ENCODE measurements around the gene TDRKH.
"Not testable (repeated sequence)": the region's sequence is repeated elsewhere in the genome, so short reads cannot be mapped to it uniquely, and the experiment has no call there.

Gene TDRKH

DNA sequence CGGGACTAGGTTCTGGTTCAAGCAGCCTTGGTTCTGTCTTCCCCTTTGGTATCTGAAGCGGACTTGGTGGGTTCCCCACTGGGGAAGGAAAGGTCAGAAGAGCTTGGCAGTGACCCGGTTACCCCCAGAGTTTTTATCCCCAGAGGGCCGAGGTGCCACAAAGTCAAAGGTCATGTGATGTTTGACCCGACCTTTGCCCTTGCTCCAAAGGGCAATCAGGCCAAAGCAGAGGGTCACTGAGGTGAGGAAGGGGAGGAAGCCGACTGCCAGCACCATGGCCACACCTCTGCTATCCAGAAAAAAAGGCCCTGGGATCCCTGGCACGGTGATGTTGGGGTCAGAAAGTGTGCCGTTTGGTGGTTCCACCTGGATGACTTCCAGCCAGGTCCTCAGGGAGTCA is 10.5 kb upstream of the TDRKH start:
- DNase-seq, result no peak

DNA sequence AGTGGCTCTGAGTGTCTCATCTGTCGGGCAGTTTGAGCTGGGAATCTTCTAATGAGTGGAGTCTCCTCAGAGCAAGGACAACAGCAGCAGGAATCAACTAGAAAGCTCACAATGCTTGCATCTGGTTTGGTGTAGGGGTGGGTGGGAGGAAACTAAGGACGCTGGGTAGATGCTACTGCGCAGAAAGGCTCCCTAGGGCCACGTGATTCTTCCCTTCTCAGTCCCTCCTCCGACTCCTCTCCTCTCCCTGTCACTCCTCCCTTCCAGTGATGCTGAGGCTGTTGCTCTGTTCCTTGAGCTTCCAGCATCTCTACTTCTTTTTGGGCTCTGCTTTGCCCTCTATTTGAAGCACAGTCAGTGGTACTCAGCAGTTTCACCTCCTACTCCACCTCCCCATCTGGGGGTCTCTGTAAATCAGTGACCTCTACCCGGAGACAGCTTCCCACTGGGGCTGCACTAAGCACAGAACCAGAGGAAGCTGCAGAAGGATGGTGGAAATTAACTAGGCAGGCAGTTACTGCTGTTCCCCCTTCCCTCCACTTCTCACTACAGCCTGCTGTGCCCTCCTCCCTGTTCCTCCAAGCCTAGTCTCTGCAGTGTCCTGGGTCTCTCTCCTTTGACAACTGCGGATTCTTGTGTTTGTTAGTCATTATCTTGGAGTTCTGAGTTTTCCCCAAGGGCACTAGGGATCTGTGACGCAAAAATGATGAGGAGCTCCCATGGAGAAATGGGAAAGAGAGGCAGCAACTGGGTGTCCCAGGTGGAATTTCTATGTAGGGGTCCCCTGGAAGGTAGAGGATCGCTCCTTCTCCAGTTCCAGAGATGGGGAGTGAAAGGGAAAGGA is 9.1 kb upstream of the TDRKH start:
- no peak for DNase-seq

DNA sequence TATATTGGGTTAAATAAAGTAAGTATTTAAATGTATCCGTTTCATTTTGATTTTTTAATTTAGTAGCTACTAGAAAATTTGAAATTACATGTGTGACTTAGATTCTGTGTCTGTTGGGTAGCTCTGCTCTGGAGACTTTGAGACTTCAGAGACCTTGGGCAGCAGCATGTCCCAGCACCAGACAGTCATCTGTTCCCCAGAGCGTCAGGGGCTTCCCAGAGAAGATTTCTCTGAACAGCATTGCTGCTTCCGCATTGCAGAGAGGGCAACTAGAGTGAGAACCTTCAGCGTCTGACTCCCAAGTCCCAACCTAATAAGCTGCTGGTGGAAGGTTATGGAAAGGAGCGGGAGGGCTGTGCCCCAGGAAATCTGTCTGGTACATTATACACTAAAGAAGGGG is 8.3 kb upstream of the TDRKH start:
- DNase-seq, result no peak

DNA sequence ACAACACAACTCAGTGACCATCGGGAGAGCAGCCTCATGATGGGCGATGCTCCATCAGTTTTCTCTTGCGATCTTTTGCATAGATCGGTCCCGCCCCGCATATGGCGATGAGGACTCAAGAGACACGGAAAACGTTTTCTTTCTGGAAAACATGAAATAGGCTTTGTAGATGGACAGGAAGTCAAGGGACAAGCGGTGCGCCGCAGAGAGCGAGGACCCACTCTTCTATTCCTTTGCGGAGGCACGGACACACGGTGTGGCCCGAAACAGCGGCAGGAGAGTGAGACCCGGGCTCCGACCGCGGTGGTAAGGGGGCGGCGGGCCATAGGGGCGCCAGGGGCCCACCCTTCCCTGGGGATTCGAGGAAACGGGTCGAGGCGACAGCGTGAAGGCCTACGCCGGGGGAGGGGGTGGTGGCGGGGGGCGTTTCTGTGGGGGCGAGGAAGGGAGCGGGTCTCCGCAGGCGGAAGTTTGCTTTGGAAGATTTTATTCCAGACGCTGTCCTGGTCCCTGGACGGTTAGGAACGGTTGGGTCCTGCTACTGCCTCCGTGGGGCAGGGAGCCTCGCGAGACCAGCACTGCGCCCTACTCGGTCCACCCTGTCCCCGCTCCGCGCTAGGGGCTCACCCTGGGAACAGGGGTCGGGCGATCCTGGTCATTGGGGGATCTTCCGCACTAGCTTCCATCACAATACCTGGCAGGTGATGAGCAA is 796 bp upstream of the TDRKH start:
- no peak for DNase-seq

DNA sequence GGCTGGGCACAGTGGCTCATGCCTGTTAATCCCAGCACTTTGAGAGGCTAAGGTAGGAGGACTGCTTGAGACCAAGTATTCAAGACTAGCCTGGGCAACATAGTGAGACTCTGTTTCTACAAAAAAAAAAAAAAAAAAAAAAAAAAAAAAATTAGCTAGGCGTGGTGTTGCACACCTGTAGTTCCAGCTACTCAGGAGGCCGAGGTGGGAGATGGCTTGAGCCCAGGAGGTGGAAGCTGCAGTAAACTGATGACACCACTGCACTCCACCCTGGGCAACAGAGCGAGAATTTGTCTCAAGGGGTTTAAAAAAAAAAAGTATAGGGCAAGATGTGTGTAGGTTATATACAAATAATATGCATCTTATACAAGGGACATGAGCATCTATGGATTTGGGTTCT is 2.6 kb downstream of the TDRKH start:
- DNase-seq, result no peak

DNA sequence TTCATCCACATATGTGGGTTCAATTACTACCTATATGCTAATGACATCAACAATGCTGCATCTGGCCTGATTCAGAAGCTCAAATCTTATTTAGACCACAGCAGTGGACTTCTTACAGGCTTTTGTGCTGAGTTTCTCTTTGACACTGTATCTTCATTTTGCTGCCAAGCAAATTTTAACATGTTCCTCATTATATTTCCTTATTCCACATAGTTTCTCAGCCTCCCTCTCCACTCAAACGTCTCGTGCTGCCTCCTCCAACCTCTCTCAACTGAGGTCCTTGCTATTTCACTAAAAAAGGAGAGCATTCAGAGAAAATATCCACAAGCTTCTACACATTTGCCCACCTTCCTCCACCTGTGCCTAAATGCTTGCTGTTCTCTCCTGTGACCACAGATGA is 6.5 kb downstream of the TDRKH start:
- DNase-seq, result no peak

DNA sequence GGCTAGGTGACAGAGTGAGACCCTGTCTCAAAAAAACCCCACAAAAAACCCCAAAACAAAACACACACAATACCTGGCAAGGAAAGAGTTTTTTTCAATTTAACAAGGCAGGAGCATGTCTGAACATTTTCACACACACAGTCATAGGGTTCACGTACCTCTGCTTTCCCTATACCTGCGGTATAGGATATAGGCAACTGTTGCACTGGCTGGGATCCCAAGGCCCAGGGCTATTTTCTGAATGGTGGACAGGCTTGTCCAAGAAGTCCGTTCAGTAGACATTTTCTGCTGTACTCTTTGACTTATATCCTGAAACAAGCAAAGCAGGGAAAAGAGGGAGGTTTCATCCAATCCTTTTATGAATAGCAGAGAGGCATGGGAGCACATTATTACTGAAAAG is 7.6 kb downstream of the TDRKH start:
- no peak for DNase-seq

DNA sequence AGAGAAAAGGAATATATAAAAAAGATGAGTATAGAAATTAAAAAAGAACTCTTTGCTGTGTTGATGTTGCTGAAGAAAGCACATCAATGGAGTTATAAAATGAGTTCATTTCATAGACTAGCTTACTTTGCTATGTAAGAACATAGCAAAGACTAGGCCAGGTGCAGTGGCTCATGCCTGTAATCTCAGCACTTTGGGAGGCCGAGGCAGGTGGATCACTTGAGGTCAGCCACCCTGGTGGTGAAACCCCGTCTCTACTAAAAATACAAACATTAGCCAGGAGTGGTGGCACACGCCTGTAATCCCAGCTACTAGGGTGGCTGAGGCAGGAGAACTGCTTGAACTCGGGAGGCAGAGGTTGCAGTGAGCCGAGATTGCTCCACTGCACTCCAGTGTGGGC is 8.3 kb downstream of the TDRKH start:
- not testable (repeated sequence) for DNase-seq

DNA sequence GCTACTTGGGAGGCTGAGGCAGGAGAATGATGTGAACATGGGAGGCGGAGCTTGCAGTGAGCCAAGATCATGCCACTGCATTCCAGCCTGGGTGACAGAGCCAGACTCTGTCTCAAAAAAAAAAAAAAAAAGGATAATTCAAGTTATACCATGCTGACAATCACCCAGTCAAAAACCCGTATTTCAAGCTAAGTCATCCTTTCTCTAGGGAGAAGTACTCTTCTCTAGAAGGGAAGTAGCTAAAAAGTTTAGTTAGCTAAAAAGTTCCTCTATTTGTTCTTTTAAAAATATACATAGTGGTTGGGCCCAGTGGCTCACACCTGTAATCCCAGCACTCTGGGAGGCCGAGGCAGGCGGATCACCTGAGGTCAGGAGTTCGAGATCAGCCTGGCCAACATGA is 9.6 kb downstream of the TDRKH start:
- DNase-seq, result not testable (repeated sequence)

DNA sequence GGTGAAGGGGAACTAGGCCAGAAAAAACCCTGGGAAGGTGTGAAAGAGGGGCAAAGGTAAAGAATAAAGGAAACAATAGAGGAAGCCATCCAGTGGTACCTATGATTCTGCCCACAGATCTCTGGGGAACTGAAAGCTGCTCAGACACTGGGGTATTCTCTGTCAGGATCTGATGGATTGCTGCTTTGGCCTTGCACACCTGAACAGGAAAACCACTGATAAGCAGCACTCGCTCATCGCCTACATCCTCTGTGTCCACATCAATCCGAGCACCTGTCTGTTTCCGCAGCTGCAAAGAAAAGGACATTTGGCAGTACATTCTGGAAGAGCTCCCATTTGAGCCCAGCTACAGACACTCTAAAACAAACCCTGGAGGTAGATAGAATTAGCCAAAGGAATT is 10.4 kb downstream of the TDRKH start:
- DNase-seq, result no peak

DNA sequence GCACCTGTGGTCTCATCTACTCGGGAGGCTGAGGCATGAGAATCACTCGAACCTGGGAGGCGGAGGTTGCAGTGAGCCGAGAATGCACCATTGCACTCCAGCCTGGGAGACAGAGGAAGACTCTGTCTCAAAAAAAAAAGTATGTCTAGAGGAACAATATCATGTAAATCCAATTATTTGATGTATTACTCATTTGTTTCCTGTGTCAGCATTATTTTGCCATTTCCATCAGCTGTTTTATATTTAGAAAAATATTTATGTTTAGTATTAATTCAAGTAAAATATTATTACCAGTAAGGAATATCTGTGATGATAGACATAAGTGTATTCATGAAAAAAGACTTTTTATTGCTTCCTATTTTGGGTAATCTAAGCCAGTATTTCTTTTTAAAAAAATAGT is 13.0 kb downstream of the TDRKH start:
- DNase-seq, result no peak

DNA sequence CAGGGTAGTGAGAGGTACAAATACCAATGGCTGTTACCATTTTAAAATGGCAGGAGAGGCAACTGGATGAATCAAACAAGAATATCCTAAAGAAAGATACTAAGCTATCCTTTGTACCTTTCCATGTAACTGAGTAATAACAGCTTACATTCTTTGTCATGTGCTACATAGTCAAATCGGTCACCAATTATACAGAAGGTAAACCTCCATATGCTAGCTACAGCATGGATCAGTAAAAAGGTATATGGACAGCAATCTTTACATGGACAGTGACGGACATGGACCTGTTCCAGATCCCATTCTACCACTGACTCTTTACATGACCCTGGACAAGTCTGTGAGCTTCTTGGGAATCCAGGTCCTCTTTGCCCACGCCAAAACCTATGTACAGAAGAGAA is 13.6 kb downstream of the TDRKH start:
- DNase-seq, result no peak

DNA sequence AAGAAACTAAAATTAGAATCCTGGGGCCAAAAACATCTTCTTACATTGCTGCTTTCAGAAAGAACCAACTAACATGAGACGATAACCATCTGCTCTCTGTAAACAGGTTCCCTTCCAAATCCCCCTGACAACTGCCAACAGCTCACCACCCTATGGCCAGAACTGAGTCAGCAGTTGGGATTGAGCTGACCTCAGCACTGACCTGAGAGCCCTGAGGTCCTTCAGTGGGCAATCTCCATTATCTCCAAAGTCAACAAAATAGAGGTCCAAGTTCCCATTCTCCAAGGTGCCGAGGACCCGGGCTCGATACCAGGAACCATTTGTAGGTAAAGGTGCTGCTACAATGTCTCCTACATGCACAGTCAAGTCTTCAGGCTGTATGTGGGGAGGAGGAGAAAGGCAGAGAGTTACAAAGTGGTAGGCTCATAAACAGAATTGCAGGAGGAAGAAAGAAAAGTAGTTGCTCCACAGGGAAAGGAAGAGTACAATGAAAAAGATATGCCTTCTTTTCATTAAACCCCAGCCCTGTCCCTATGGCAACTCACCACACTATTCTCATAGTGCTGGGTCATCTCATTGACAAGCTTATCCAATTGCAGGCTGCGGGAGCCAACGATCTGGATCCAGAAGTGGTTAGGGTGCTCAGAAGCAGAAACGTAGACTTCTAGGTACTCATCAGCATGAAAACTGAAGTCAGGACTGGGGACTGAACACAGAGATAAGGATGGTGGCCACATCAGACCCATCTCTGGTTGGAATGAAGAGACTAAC is 14.2 kb downstream of the TDRKH start:
- no peak for DNase-seq

DNA sequence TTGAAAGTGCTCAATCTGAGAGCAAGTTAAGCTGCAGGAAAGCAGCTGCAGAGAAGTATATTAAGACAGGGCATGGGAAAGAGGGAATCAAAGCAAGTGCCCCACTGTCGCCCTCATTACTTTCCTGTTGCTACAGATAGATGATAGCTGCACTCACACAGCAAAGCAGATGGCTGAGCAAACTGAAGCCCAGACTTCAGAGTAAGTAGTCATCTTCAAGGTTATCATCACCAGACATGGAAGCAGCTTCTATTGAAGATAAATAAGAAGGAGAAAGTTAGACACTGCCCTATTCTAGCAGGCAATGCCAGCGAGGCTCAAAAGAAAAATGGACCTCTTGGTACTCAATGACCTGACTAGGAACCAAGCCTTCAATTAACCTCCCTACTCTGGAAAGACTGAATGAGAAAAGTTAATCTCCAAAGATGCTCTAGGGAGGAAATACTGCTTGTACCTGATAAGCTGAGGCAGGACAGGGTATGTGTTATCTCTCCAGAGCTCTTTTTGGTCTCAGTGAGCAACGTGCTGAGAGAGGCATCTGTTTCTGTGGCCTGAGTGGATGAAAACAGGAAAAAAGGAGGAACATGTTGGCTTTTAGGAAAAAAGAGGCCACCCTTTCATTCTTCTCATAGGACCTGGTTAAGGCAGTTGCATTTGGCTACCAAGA is 15.9 kb downstream of the TDRKH start:
- DNase-seq, result no peak

DNA sequence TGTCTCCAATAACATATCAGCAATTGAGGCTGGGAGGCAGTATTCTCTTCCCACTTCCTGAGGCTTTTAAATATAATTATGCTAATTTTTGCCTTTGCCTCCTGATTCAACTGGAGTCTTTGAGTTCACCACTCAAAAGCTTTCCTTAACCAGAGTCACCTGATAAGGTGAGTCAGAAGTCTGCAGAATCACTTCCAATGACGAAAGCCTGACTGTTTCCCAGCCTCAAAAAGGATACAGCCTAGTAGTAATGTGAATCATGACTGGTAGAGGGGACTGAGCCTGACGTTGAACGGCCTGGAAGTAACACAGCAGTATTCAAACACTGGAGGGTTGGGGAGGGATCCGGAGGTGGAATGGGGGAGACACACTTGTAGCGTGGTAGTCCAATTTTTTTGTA is 16.6 kb downstream of the TDRKH start:
- no peak for DNase-seq

DNA sequence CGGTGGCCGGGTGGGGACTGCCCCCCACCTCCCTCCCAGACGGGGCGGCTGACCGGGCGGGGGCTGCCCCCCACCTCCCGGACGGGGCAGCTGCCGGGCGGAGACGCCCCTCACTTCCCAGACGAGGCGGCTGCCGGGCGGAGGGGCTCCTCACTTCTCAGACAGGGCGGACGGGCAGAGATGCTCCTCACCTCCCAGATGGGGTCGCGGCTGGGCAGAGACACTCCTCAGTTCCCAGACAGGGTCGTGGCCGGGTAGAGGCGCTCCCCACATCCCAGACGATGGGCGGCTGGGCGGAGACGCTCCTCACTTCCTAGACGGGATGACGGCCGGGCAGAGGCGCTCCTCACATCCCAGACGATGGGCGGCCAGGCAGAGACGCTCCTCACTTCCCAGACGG is 21.0 kb downstream of the TDRKH start:
- not testable (repeated sequence) for DNase-seq

DNA sequence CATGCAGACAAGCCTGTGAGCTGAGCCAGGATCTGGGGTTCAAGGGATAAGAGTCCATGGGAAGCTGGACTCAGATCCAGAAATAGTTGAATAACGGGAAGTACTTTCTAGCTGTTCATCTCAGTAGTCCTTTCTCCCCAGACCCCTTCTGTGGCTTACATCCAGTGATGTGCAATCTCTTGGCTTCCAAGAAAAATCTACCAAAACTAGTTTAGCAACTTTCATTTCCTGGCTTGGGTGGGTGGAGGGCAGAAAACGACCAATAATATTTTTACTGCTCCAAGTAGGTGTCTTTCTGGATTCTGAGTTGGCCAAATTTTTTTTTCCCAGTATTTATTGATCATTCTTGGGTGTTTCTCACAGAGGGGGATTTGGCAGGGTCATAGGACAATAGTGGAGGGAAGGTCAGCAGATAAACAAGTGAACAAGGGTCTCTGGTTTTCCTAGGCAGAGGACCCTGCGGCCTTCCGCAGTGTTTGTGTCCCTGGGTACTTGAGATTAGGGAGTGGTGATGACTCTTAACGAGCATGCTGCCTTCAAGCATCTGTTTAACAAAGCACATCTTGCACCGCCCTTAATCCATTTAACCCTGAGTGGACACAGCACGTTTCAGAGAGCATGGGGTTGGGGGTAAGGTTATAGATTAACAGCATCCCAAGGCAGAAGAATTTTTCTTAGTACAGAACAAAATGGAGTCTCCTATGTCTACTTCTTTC is 21.8 kb downstream of the TDRKH start:
- not testable (repeated sequence) for DNase-seq

DNA sequence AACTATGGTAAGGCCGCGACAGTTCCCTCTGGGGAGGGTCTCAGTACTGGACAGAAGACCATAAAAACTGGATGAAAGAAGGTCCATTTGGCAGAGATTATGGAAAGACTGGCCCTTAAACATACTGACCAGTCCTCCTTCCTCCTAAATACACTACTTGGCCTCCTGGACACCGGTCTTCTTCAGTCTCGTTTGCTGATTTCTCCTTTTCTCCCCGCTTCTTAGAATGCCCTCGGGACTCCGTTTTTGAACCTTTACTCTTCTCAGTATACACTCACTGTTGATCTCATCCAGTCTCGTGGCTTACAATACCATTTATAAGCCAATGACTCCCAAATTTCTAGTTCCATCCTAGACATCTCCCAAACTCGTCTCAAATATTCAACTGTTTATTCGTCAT is 26.3 kb downstream of the TDRKH start:
- no peak for DNase-seq

DNA sequence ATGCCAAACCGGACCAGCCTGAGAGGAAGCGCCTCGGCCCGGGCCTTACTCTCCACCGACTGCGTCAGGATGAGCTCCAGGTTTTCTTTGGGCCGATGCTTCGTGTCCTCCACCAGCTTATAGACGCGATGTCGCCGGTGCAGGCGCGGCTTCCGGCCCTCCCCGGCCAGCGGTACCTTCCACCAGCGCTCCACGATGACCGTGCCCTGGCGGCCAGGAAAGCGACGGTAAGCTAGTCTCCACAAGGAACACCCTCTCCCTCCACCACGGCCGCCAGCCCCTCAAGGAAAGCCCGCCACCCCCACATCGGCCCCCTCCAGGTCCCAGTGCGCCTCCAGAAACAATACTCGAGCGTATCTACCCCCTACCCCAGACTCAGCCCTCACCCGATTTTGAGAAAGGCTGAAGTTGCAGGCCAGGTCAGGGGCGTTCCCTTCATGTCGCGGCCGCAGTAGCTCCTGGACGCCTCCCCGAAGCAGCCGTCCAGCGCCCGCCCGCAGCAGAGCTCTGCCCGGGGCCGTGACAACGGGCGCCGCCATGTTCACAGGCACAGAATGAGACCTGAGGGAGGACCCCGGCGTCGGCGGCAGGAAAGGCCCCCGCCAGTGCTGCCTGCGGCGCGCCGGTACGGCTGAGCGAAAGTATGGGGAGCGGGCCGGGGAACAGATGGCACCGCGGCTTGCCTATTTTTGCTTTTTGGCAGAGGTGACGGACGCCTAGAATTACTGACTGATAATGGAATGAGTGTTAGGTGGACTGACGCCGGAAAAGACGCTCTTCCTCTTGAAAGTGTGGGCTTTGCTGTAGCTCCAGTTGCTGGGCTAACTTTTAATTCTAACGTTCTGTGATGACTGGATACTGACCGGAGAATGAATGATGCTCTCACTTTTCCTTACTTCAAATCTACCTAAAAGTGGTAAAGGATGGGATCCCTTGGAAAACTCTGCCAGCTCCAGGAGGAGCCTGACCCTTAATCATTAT is 27.1 kb downstream of the TDRKH start, which contains the start of gene MRPL9:
Gene MRPL9 (minus strand): TSS at position 556 of the 981 bp plus-strand sequence. CDS start 17 bp downstream, at position 539.
- peak; percentile 81 for DNase-seq

DNA sequence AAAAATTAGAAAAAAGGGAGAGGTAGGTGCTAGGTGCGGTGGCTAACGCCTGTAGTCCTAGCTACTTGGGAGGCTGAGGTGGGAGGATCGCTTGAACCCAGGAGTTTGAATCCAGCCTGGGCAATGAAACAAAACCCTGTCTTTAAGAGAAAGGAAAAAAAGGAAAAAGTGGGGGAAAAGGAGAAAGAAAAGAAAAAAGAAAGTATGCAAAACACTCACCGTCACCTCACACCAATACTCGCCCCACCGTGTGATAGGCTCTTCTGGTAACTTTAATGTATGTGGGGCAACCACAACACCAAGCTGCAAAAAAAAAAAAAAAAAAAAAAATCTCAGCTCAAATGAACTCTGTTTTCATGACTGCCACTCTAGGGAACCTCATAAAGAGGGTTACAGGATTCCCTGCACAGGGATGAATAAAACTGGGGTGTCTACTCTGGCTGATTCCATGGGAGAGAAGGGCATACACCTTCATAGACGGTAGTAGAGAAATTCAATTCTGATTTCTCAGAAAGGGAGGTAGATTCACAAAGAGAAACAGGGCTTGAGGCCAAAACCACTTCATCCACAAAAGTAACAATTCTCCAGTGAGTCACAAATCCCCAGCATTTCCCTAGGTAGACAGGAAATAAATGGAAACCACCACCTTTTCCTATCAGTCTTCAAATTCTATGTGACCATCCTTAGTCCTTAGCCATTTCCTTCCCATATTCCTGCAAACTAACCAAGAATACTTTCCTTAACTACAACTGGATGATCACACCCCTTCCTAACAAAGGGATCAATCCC is 29.5 kb downstream of the TDRKH start:
- no peak for DNase-seq

Data from CD4-positive, alpha-beta T cell treated with Interferon gamma for 1 hour (primary cell).